Measurements from ENCODE around the gene TPSG1. TPM values are rescaled to one million over a fixed set of nuclear protein-coding genes. Genes with fewer than 3 reads are reported as not detected.
"Not testable (repeated sequence)": the region's sequence is repeated elsewhere in the genome, so short reads cannot be mapped to it uniquely, and the experiment has no call there.

Gene TPSG1
- total RNA-seq, result not detected

- no peak for DNase-seq
These were observed at the start of gene TPSG1 for GRCh38 chr16:1225051-1225451. Gene TPSG1, minus strand, starts transcription at chr16:1225268. Its CDS starts 16 bp downstream, at chr16:1225252.

- DNase-seq, result no peak
These were observed 49.7 kb upstream of the TPSG1 start for GRCh38 chr16:1274767-1275166.

GRCh38 chr16:1273816-1274215 lies 48.7 kb upstream of the TPSG1 start:
- DNase-seq, result no peak

GRCh38 chr16:1272453-1273198 lies 47.6 kb upstream of the TPSG1 start:
- no peak for DNase-seq

- peak; percentile 80 for DNase-seq
These were observed 46.8 kb upstream of the TPSG1 start for GRCh38 chr16:1271724-1272413.

- no peak for DNase-seq
These were observed 46.3 kb upstream of the TPSG1 start for GRCh38 chr16:1271380-1271723.

GRCh38 chr16:1269418-1269817 lies 44.4 kb upstream of the TPSG1 start:
- DNase-seq, result not testable (repeated sequence)

GRCh38 chr16:1265826-1266225 lies 40.8 kb upstream of the TPSG1 start:
- no peak for DNase-seq

- no peak for DNase-seq
These were observed 40.1 kb upstream of the TPSG1 start for GRCh38 chr16:1265090-1265630.

GRCh38 chr16:1264345-1265089 lies 39.4 kb upstream of the TPSG1 start:
- DNase-seq, result no peak

- no peak for DNase-seq
These were observed 38.7 kb upstream of the TPSG1 start for GRCh38 chr16:1263591-1264344.

- DNase-seq, result no peak
These were observed 37.8 kb upstream of the TPSG1 start for GRCh38 chr16:1262846-1263221.

- no peak for DNase-seq
These were observed 37.3 kb upstream of the TPSG1 start for GRCh38 chr16:1262210-1262845.

GRCh38 chr16:1261131-1261892 lies 36.2 kb upstream of the TPSG1 start:
- DNase-seq, result no peak

- DNase-seq, result no peak
These were observed 35.1 kb upstream of the TPSG1 start for GRCh38 chr16:1260101-1260680.

- DNase-seq, result no peak
These were observed 34.6 kb upstream of the TPSG1 start for GRCh38 chr16:1259760-1260068.

GRCh38 chr16:1258906-1259759 lies 34.1 kb upstream of the TPSG1 start:
- peak; percentile 22 for DNase-seq

GRCh38 chr16:1258225-1258600 lies 33.1 kb upstream of the TPSG1 start:
- no peak for DNase-seq

- DNase-seq, result no peak
These were observed 32.6 kb upstream of the TPSG1 start for GRCh38 chr16:1257561-1258224.

Data from tongue (tissue), 2 donors.